Measurements from ENCODE around the gene KCNK10. TPM values are rescaled to one million over a fixed set of nuclear protein-coding genes. Genes with fewer than 3 reads are reported as not detected.

KCNK10 gene
- total and polyA plus RNA-seq, 2 donors (not counting 1 experiment from before 2014, with no cell fraction given): 0.20 TPM; not detected in 1

DNA sequence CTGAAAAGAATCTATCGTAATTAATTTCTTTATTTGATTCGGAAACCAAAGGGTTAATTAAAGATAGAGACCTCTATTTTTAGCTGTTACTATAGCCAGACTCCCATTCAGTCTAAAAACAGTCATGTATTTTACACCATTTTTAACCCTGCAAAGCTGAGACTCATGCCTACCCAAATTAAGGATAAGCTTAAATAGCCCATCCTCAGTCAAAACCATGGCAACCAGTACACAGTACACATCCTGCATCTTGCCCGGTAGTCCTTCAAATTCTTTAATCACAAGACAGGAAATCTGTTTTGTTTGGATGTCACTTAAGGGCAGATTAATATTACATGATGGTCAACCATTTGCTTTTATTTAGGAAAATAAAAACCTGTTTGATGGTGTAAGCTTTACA, 25.5 kb upstream of the KCNK10 start:
- Histone ChIP-seq H3K9me3 (ENCODE audit: control extremely low read depth in 1 of 3, control insufficient read depth in 2 of 3, insufficient read depth in 1 of 3, low read length in 2 of 3) (no peaks in the 10 kb centered on the region), H3K79me2 (ENCODE audit: control insufficient read depth, insufficient read depth, low read length) (no peaks in the 10 kb centered on the region), H4K20me1 (ENCODE audit: control insufficient read depth, insufficient read depth, low read length, poor library complexity, severe bottlenecking) (no peaks in the 10 kb centered on the region), H3K4me2 (replicated peaks; ENCODE audit: low read depth, low read length, poor library complexity, severe bottlenecking) (no peak overlapping the region), H3K4me3 (ENCODE audit: control extremely low read depth in 1 of 5, extremely low read depth in 1 of 5, insufficient read depth in 1 of 5, low read depth in 2 of 5, low read length in 4 of 5) (no peak overlapping the region), H3K27ac (ENCODE audit: low read length in 2 of 2) (no peak overlapping the region), H2AFZ (ENCODE audit: insufficient read depth, low read depth, low read length, poor library complexity, severe bottlenecking) (no peak overlapping the region), H3K9ac (ENCODE audit: low read length) (no peak overlapping the region), H3K4me1 (ENCODE audit: control insufficient read depth in 2 of 2, insufficient read depth in 2 of 2, low read length in 2 of 2) (no peaks in the 10 kb centered on the region), H3K27me3 (replicated peaks in 1 of 4; ENCODE audit: control extremely low read depth in 1 of 4, control insufficient read depth in 3 of 4, insufficient read depth in 4 of 4, low read length in 3 of 4) (no peaks in the 10 kb centered on the region), H3K36me3 (replicated peaks in 1 of 2; ENCODE audit: control extremely low read depth in 1 of 2, control insufficient read depth in 1 of 2, extremely low read depth in 1 of 2, insufficient read depth in 2 of 2, low read length in 1 of 2) (no peaks in the 10 kb centered on the region)
- ATAC-seq (ENCODE audit: low read depth) (no peak), DNase-seq (no peak)
- intact Hi-C loops (cut with micrococcal nuclease): no loop called here
- Mint-ChIP-seq H3K27ac (no peak overlapping the region), H3K27me3 (peaks cover 12% of the 10 kb centered on the region), H3K4me3 (no peak overlapping the region), H3K9me3 (ENCODE audit: insufficient read depth) (no peaks in the 10 kb centered on the region), H3K4me1 (no peaks in the 10 kb centered on the region)
- no CpG with 5 or more reads among the region's 3 CpGs for WGBS (ENCODE audit: insufficient coverage)
- no peak for TF ChIP-seq EZH2 (IDR thresholded peaks at IDR 0.05; ENCODE audit: borderline replicate concordance, insufficient read depth, low read depth, low read length, poor library complexity, severe bottlenecking)
- ChIA-PET CTCF (interaction anchor here (0.6 to 0.8 kb wide), 2 partner anchors 47 to 402 kb away, joined by 3 read pairs; no protein-coding TSS in a partner anchor), POLR2A (no interaction called here)

DNA sequence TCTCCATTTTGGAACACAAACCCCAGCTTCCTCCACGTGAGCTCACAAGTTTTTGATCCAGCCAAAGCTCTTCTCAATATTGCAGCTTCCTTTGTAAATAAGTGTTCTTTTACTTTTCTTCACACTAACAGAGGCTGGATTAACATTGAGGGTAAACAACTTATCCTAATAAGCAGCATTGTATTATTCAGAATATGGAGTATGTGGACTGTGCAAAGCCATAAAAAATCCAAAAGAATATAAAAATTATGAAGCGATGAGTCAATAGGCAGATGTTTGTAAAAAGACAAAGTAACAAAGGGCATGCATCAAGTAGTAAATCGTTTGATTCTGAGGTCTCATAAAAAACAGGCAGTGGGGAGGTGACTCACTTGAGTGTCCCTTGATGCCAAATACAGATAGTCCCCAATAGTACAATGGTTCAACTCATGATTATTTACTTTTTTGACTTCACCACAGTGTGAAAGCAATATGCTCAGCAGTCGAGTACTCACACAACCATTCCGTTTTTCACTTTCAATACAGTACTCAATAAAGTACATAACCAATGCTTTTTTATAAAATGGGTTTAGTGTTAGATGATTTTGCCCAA, 23.1 kb upstream of the KCNK10 start:
- H3K9ac ChIP-seq (ENCODE audit: low read length): no peak overlapping the region
- no peak overlapping the region for H2AFZ ChIP-seq (ENCODE audit: insufficient read depth, low read depth, low read length, poor library complexity, severe bottlenecking)
- DNase-seq: no peak
- Mint-ChIP-seq H3K27ac (no peak overlapping the region), H3K27me3 (peaks cover 18% of the 10 kb centered on the region), H3K4me3 (no peak overlapping the region), H3K9me3 (ENCODE audit: insufficient read depth) (no peaks in the 10 kb centered on the region), H3K4me1 (no peaks in the 10 kb centered on the region)
- TF ChIP-seq, protein P1, sequence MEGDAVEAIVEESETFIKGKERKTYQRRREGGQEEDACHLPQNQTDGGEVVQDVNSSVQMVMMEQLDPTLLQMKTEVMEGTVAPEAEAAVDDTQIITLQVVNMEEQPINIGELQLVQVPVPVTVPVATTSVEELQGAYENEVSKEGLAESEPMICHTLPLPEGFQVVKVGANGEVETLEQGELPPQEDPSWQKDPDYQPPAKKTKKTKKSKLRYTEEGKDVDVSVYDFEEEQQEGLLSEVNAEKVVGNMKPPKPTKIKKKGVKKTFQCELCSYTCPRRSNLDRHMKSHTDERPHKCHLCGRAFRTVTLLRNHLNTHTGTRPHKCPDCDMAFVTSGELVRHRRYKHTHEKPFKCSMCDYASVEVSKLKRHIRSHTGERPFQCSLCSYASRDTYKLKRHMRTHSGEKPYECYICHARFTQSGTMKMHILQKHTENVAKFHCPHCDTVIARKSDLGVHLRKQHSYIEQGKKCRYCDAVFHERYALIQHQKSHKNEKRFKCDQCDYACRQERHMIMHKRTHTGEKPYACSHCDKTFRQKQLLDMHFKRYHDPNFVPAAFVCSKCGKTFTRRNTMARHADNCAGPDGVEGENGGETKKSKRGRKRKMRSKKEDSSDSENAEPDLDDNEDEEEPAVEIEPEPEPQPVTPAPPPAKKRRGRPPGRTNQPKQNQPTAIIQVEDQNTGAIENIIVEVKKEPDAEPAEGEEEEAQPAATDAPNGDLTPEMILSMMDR (IDR thresholded peaks at IDR 0.05): no peak
- TF ChIP-seq EZH2 (IDR thresholded peaks at IDR 0.05; ENCODE audit: borderline replicate concordance, insufficient read depth, low read depth, low read length, poor library complexity, severe bottlenecking): no peak
- H3K27ac ChIP-seq (ENCODE audit: low read length in 2 of 2): no peak overlapping the region
- H3K4me1 ChIP-seq (ENCODE audit: control insufficient read depth in 2 of 2, insufficient read depth in 2 of 2, low read length in 2 of 2): no peaks in the 10 kb centered on the region
- no peaks in the 10 kb centered on the region for H3K79me2 ChIP-seq (ENCODE audit: control insufficient read depth, insufficient read depth, low read length)
- POLR2A ChIA-PET: no interaction called here
- H3K36me3 ChIP-seq (replicated peaks in 1 of 2; ENCODE audit: control extremely low read depth in 1 of 2, control insufficient read depth in 1 of 2, extremely low read depth in 1 of 2, insufficient read depth in 2 of 2, low read length in 1 of 2): no peaks in the 10 kb centered on the region
- CTCF ChIA-PET: no interaction called here
- WGBS (ENCODE audit: insufficient coverage): 82% methylated on average over 2 of the region's 5 CpGs
- intact Hi-C loops (cut with micrococcal nuclease): no loop called here
- no peaks in the 10 kb centered on the region for H4K20me1 ChIP-seq (ENCODE audit: control insufficient read depth, insufficient read depth, low read length, poor library complexity, severe bottlenecking)
- H3K4me2 ChIP-seq (replicated peaks; ENCODE audit: low read depth, low read length, poor library complexity, severe bottlenecking): no peak overlapping the region
- no peak for ATAC-seq (ENCODE audit: low read depth)
- no peaks in the 10 kb centered on the region for H3K9me3 ChIP-seq (ENCODE audit: control extremely low read depth in 1 of 3, control insufficient read depth in 2 of 3, insufficient read depth in 1 of 3, low read length in 2 of 3)
- H3K27me3 ChIP-seq (replicated peaks in 1 of 4; ENCODE audit: control extremely low read depth in 1 of 4, control insufficient read depth in 3 of 4, insufficient read depth in 4 of 4, low read length in 3 of 4): no peaks in the 10 kb centered on the region
- no peak overlapping the region for H3K4me3 ChIP-seq (ENCODE audit: control extremely low read depth in 1 of 5, extremely low read depth in 1 of 5, insufficient read depth in 1 of 5, low read depth in 2 of 5, low read length in 4 of 5)
